Measurements from ENCODE around the gene TERT. TPM values are rescaled to one million over a fixed set of nuclear protein-coding genes. Genes with fewer than 3 reads are reported as not detected.

The TERT gene
- total RNA-seq, 1 donor from 2014 or later: 2.4 TPM

DNA sequence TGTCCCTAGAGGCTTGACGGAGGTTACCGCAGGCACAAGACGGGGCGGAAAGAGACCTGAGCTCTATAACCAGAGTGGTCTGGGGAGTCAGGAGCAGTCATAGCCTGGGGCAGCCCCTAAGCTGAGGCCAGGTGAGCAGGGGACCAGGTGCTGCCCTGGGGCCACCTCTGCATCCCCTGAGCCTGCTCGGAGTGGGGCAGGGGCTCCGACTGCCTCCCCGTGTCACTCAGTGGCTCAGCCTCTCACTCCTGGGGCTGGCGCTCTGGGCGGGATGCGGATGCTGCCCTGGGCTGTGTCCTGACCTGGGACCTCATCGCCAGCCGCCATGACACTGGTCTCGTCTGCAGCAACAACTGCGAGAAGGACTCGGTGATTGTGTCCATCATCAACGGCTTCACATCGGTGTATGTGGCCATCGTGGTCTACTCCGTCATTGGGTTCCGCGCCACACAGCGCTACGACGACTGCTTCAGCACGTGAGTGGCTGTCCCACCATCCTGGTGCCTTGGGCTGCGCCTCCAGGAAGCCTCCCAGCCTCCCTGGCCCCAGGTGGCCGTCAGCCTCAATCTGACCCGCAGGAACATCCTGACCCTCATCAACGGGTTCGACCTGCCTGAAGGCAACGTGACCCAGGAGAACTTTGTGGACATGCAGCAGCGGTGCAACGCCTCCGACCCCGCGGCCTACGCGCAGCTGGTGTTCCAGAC is 78.5 kb downstream of the TERT start:
- H3K27me3 ChIP-seq: no peaks in the 10 kb centered on the region
- Mint-ChIP-seq H3K36me3 (no peaks in the 10 kb centered on the region), H3K9me3 (no peaks in the 10 kb centered on the region), H3K27ac (no peak overlapping the region), H3K4me1 (peaks cover 2% of the 10 kb centered on the region), H3K4me3 (no peak overlapping the region), H3K27me3 (ENCODE audit: insufficient read depth, low read depth) (peaks cover 7% of the 10 kb centered on the region)
- no peaks in the 10 kb centered on the region for H3K79me2 ChIP-seq (ENCODE audit: low read depth)
- no peak overlapping the region for H3K27ac ChIP-seq
- TF ChIP-seq, protein P1, sequence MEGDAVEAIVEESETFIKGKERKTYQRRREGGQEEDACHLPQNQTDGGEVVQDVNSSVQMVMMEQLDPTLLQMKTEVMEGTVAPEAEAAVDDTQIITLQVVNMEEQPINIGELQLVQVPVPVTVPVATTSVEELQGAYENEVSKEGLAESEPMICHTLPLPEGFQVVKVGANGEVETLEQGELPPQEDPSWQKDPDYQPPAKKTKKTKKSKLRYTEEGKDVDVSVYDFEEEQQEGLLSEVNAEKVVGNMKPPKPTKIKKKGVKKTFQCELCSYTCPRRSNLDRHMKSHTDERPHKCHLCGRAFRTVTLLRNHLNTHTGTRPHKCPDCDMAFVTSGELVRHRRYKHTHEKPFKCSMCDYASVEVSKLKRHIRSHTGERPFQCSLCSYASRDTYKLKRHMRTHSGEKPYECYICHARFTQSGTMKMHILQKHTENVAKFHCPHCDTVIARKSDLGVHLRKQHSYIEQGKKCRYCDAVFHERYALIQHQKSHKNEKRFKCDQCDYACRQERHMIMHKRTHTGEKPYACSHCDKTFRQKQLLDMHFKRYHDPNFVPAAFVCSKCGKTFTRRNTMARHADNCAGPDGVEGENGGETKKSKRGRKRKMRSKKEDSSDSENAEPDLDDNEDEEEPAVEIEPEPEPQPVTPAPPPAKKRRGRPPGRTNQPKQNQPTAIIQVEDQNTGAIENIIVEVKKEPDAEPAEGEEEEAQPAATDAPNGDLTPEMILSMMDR (IDR thresholded peaks at IDR 0.05): no peak
- TF ChIP-seq EZH2 (IDR thresholded peaks at IDR 0.05) (no peak), EZH2phosphoT487 (IDR thresholded peaks at IDR 0.05) (no peak)
- no peaks in the 10 kb centered on the region for H3K4me1 ChIP-seq
- H3K9me3 ChIP-seq (ENCODE audit: low read depth): no peaks in the 10 kb centered on the region
- H3K4me3 ChIP-seq: no peak overlapping the region
- DNase-seq (ENCODE audit: low spot score): no peak
- H2AFZ ChIP-seq (replicated peaks): no peak overlapping the region
- H4K20me1 ChIP-seq (ENCODE audit: low read depth): no peaks in the 10 kb centered on the region
- no peaks in the 10 kb centered on the region for H3F3A ChIP-seq (ENCODE audit: low read depth)
- H3K36me3 ChIP-seq: no peaks in the 10 kb centered on the region
- no peak overlapping the region for H3K9ac ChIP-seq
- H3K4me2 ChIP-seq: no peak overlapping the region

DNA sequence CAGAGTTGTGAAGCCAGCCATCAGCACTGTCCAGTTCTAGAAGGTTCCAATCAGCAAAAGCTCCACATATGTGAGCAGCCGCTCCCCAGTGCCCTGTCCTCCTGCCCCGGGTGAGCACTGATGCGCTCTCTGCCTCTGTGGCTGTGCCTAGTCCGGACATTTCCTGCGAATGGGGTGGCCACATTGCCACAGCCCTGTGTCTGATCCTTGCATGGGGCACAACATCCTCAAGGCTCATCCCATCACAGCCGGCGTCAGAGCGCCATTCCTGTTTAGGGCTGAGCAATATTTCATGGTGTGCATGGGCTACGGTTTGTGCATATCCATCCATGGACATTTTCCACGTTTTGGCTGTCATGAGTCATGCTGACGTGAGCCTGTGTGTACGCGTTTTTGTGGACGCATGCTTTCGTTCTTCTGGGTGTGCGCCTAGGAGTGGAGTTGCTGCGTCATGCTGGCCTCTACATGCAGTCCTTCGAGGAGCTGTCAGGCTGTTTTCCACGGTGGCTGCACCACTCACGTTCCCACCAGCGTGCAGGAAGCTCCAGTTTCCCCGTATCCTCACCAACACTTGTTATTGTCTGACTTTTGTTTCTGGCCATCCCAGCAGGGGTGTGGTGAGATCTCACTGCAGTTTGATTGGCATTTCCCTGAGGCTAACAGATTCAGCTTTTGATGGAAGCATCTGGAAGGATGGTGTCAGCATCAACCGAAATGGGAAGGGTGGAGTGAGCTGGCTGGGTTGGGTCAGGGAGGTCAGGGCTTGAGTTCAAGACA is 79.4 kb downstream of the TERT start:
- H4K20me1 ChIP-seq (ENCODE audit: low read depth): no peaks in the 10 kb centered on the region
- H3K27me3 ChIP-seq: no peaks in the 10 kb centered on the region
- no peaks in the 10 kb centered on the region for H3K79me2 ChIP-seq (ENCODE audit: low read depth)
- Mint-ChIP-seq H3K4me3 (no peak overlapping the region), H3K4me1 (peaks cover 2% of the 10 kb centered on the region), H3K9me3 (no peaks in the 10 kb centered on the region), H3K36me3 (no peaks in the 10 kb centered on the region), H3K27me3 (ENCODE audit: insufficient read depth, low read depth) (peaks cover 9% of the 10 kb centered on the region), H3K27ac (no peak overlapping the region)
- DNase-seq (ENCODE audit: low spot score): no peak
- no peaks in the 10 kb centered on the region for H3K4me1 ChIP-seq
- no peaks in the 10 kb centered on the region for H3K36me3 ChIP-seq
- no peak overlapping the region for H2AFZ ChIP-seq (replicated peaks)
- no peaks in the 10 kb centered on the region for H3K9me3 ChIP-seq (ENCODE audit: low read depth)
- no peak overlapping the region for H3K4me2 ChIP-seq
- no peak overlapping the region for H3K27ac ChIP-seq
- no peaks in the 10 kb centered on the region for H3F3A ChIP-seq (ENCODE audit: low read depth)
- no peak overlapping the region for H3K4me3 ChIP-seq
- no peak overlapping the region for H3K9ac ChIP-seq
- TF ChIP-seq EZH2 (IDR thresholded peaks at IDR 0.05): no peak
- no peak for TF ChIP-seq EZH2phosphoT487 (IDR thresholded peaks at IDR 0.05)
- TF ChIP-seq, protein P1 (IDR thresholded peaks at IDR 0.05): no peak

DNA sequence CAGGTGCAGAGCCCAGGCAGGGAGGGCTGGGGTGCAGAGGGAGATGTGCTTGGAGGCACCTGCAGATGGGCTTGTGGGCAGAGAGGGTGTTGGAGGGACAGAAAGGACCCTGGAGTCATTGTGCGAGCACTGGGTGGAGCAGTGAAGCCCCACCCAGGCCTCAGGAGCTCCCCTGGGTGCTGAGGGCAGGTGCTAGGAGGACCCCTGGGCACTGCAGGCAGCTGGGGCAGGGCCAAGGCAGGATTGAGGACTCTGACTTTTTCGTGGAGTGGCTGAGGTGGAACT is 80.0 kb downstream of the TERT start:
- H3K9me3 ChIP-seq (ENCODE audit: low read depth): no peaks in the 10 kb centered on the region
- no peak for DNase-seq (ENCODE audit: low spot score)
- H3K36me3 ChIP-seq: no peaks in the 10 kb centered on the region
- H3K27ac Mint-ChIP-seq: no peak overlapping the region
- no peak for TF ChIP-seq EZH2phosphoT487 (IDR thresholded peaks at IDR 0.05)
- TF ChIP-seq, protein P1 (IDR thresholded peaks at IDR 0.05): no peak
- TF ChIP-seq EZH2 (IDR thresholded peaks at IDR 0.05): no peak
- H3K79me2 ChIP-seq (ENCODE audit: low read depth): no peaks in the 10 kb centered on the region
- H3K4me2 ChIP-seq: no peak overlapping the region
- H4K20me1 ChIP-seq (ENCODE audit: low read depth): no peaks in the 10 kb centered on the region
- H3K27me3 ChIP-seq: no peaks in the 10 kb centered on the region
- H2AFZ ChIP-seq (replicated peaks): no peak overlapping the region
- H3K4me1 Mint-ChIP-seq: peaks cover 2% of the 10 kb centered on the region
- no peak overlapping the region for H3K9ac ChIP-seq
- no peak overlapping the region for H3K4me3 ChIP-seq
- H3F3A ChIP-seq (ENCODE audit: low read depth): no peaks in the 10 kb centered on the region
- H3K4me3 Mint-ChIP-seq: no peak overlapping the region
- no peak overlapping the region for H3K27ac ChIP-seq
- peaks cover 9% of the 10 kb centered on the region for H3K27me3 Mint-ChIP-seq (ENCODE audit: insufficient read depth, low read depth)
- H3K9me3 Mint-ChIP-seq: no peaks in the 10 kb centered on the region
- no peaks in the 10 kb centered on the region for H3K4me1 ChIP-seq
- H3K36me3 Mint-ChIP-seq: no peaks in the 10 kb centered on the region
